Colonic mucosa (tissue), 4 donors: Measurements from ENCODE around the gene EPG5. TPM values are rescaled to one million over a fixed set of nuclear protein-coding genes. Genes with fewer than 3 reads are reported as not detected.

Experiments
- DNase-seq: peaks from one replicate; pipeline ENCODE4 v3.0.0-alpha.2; 2020
- H3K27ac ChIP-seq: fragments of 200-600 bp; one replicate; pipeline ENCODE4 v1.8.0; 2021
- H3K27me3 ChIP-seq: fragments of 200-600 bp; one replicate; pipeline ENCODE4 v1.8.0; 2021
- H3K36me3 ChIP-seq: fragments of 200-600 bp; one replicate; pipeline ENCODE4 v1.8.0; 2021
- H3K4me1 ChIP-seq: fragments of 200-600 bp; one replicate; pipeline ENCODE4 v1.8.0; 2021; ENCODE audit warnings: mild to moderate bottlenecking
- H3K4me3 ChIP-seq: fragments of 200-600 bp; one replicate; pipeline ENCODE4 v1.8.0; 2021
- H3K9ac ChIP-seq, 2 donors: one replicate each; pipeline ENCODE4 v1.7.0; 2013; ENCODE audit warnings: control low read depth in 2 of 2, low read depth in 2 of 2, low read length in 2 of 2
- H3K9me3 ChIP-seq: fragments of 200-600 bp; one replicate; pipeline ENCODE4 v1.8.0; 2021
- intact Hi-C: fragments of 100-400 bp; cut with DNase I; formaldehyde crosslinking; loops from one replicate; pipeline ENCODE4 v1.14.1; 2022
- total RNA-seq, 2 donors: library from RNA; stranded (reverse); fragmentation: NEBNext Ultra II Directional in 1 of 2; extraction: Animal tissue kit (Norgen Biotek cat#: 25700) in 1 of 2; gene quantifications; one replicate each; pipeline ENCODE4 v1.2.1, GENCODE V29; 2021
- TF ChIP-seq, protein P1 (sequence below): fragments of 200-600 bp; IDR thresholded peaks from one replicate; pipeline ENCODE4 v1.8.0; 2022; ENCODE audit warnings: antibody characterized with exemption, mild to moderate bottlenecking
- donor health status: healthy.
- donor health status: DM: no; HTN: no; CAD: no.
- donor health status: DM: no; HTN: no; CAD: no.

The EPG5 gene
- total RNA-seq, 2 donors from 2014 or later, result 16.0 to 17.3 TPM

- Histone ChIP-seq H3K9ac (no peak overlapping the region), H3K36me3 (peaks cover 5% of the 10 kb centered on the region), H3K9me3 (no peaks in the 10 kb centered on the region), H3K27me3 (no peaks in the 10 kb centered on the region), H3K27ac (no peak overlapping the region), H3K4me1 (no peaks in the 10 kb centered on the region), H3K4me3 (no peak overlapping the region)
- intact Hi-C loops, result loop anchor here (10.0 kb wide), 1 partner anchor 158 kb away; the partner anchor contains the start of gene PSTPIP2
- no peak for DNase-seq
- TF ChIP-seq, protein P1, sequence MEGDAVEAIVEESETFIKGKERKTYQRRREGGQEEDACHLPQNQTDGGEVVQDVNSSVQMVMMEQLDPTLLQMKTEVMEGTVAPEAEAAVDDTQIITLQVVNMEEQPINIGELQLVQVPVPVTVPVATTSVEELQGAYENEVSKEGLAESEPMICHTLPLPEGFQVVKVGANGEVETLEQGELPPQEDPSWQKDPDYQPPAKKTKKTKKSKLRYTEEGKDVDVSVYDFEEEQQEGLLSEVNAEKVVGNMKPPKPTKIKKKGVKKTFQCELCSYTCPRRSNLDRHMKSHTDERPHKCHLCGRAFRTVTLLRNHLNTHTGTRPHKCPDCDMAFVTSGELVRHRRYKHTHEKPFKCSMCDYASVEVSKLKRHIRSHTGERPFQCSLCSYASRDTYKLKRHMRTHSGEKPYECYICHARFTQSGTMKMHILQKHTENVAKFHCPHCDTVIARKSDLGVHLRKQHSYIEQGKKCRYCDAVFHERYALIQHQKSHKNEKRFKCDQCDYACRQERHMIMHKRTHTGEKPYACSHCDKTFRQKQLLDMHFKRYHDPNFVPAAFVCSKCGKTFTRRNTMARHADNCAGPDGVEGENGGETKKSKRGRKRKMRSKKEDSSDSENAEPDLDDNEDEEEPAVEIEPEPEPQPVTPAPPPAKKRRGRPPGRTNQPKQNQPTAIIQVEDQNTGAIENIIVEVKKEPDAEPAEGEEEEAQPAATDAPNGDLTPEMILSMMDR, result no peak
Observed at GRCh38 chr18:45916302-45916701, 50.8 kb downstream of the EPG5 start.

DNA sequence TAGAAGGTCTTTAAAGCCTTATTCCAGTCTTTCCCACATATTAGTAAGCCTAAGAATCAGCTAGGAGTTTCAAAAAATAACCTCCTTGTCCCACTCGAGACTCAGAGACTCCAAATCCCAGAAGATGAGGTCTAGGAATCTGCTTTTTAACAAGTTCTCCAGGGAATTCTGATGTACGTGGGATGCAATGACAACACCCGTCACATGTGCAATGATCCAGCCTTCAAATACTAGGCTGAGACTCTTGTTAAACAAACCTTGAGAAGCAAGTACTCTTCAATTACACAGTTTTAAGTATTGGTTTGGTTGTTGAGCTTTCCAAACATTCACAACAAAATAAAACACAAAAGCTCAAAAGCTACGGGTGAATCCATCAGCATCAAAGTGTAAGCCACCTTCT, 53.9 kb downstream of the EPG5 start:
- peaks cover 5% of the 10 kb centered on the region for H3K36me3 ChIP-seq
- intact Hi-C loops, result loop anchor here (10.0 kb wide), 1 partner anchor 162 kb away; the partner anchor contains the start of gene PSTPIP2
- TF ChIP-seq, protein P1, result no peak
- H3K4me3 ChIP-seq, result no peak overlapping the region
- H3K27ac ChIP-seq, result no peak overlapping the region
- H3K9me3 ChIP-seq, result no peaks in the 10 kb centered on the region
- H3K9ac ChIP-seq, result no peak overlapping the region
- DNase-seq, result no peak
- H3K27me3 ChIP-seq, result no peaks in the 10 kb centered on the region
- H3K4me1 ChIP-seq, result no peaks in the 10 kb centered on the region

GRCh38 chr18:45910405-45911023, 56.6 kb downstream of the EPG5 start:
- H3K36me3 ChIP-seq, result peaks cover 5% of the 10 kb centered on the region
- peak; percentile 35 for DNase-seq
- H3K4me3 ChIP-seq, result no peak overlapping the region
- no peak overlapping the region for H3K9ac ChIP-seq
- no peaks in the 10 kb centered on the region for H3K4me1 ChIP-seq
- H3K9me3 ChIP-seq, result no peaks in the 10 kb centered on the region
- H3K27ac ChIP-seq, result no peak overlapping the region
- TF ChIP-seq, protein P1, result peak; percentile 68
- no peaks in the 10 kb centered on the region for H3K27me3 ChIP-seq
- intact Hi-C loops, result loop anchor here (10.0 kb wide), 1 partner anchor 164 kb away; the partner anchor contains the start of gene PSTPIP2

GRCh38 chr18:45901654-45902210, 65.4 kb downstream of the EPG5 start:
- no peaks in the 10 kb centered on the region for H3K27me3 ChIP-seq
- intact Hi-C loops, result no loop called here
- no peak overlapping the region for H3K9ac ChIP-seq
- no peak for DNase-seq
- H3K36me3 ChIP-seq, result no peaks in the 10 kb centered on the region
- H3K9me3 ChIP-seq, result no peaks in the 10 kb centered on the region
- TF ChIP-seq, protein P1, result no peak
- H3K4me1 ChIP-seq, result no peaks in the 10 kb centered on the region
- H3K27ac ChIP-seq, result no peak overlapping the region
- no peak overlapping the region for H3K4me3 ChIP-seq

- TF ChIP-seq, protein P1, result no peak
- H3K27me3 ChIP-seq, result no peaks in the 10 kb centered on the region
- DNase-seq, result no peak
- H3K9me3 ChIP-seq, result no peaks in the 10 kb centered on the region
- intact Hi-C loops, result no loop called here
- H3K4me1 ChIP-seq, result no peaks in the 10 kb centered on the region
- no peak overlapping the region for H3K27ac ChIP-seq
- H3K36me3 ChIP-seq, result no peaks in the 10 kb centered on the region
- H3K9ac ChIP-seq, result no peak overlapping the region
- H3K4me3 ChIP-seq, result no peak overlapping the region
Observed at GRCh38 chr18:45900623-45901022, 66.5 kb downstream of the EPG5 start.
